Stimulated activated CD8-positive, alpha-beta memory T cell treated with anti-CD3 and anti-CD28 coated beads, Interleukin-12 subunit alpha, Interleukin-12 subunit beta, amount 100 ng/mL, for 24 hours (primary cell): ENCODE results near the gene RPS19.

Experiments
- DNase-seq: peaks from one replicate; pipeline ENCODE4 v3.0.0-alpha.2; 2020; ENCODE audit errors: extremely low read depth

Gene RPS19

GRCh38 chr19:41859618-41860418 lies at the start of gene RPS19:
TSS of gene RPS19 (plus strand) at chr19:41860255. CDS start at chr19:41860775, 520 bp downstream.
- DNase-seq = peak; percentile 92

- DNase-seq = no peak
These were observed 49.8 kb upstream of the RPS19 start for GRCh38 chr19:41810301-41810700.

GRCh38 chr19:41811036-41811435 lies 49.0 kb upstream of the RPS19 start:
- no peak for DNase-seq

- DNase-seq = no peak
These were observed 48.1 kb upstream of the RPS19 start for GRCh38 chr19:41811981-41812380.

GRCh38 chr19:41813911-41814310 lies 46.1 kb upstream of the RPS19 start:
- DNase-seq = no peak

GRCh38 chr19:41815301-41815700 lies 44.8 kb upstream of the RPS19 start:
- no peak for DNase-seq

- DNase-seq = no peak
These were observed 43.3 kb upstream of the RPS19 start for GRCh38 chr19:41816761-41817160.

GRCh38 chr19:41821003-41821735 lies 38.9 kb upstream of the RPS19 start:
- no peak for DNase-seq

- DNase-seq = no peak
These were observed 21.9 kb upstream of the RPS19 start for GRCh38 chr19:41837981-41838708.

GRCh38 chr19:41839211-41839610 lies 20.8 kb upstream of the RPS19 start:
- no peak for DNase-seq

GRCh38 chr19:41843371-41843770 lies 16.7 kb upstream of the RPS19 start:
- no peak for DNase-seq

GRCh38 chr19:41844601-41845000 lies 15.5 kb upstream of the RPS19 start, which contains the start of gene LYPD4:
TSS of gene LYPD4 (minus strand) at chr19:41844683. CDS start at chr19:41839285, 5,398 bp downstream.
- no peak for DNase-seq

GRCh38 chr19:41845001-41845050 lies 15.2 kb upstream of the RPS19 start, which contains the start of gene DMRTC2:
TSS of gene DMRTC2 (plus strand) at chr19:41845042. CDS start at chr19:41847429, 2,387 bp downstream.
- DNase-seq = no peak

- DNase-seq = no peak
These were observed 14.9 kb upstream of the RPS19 start for GRCh38 chr19:41845051-41845590.

GRCh38 chr19:41847351-41848105 lies 12.5 kb upstream of the RPS19 start:
- no peak for DNase-seq

- DNase-seq = no peak
These were observed 11.4 kb upstream of the RPS19 start for GRCh38 chr19:41848666-41849065.

GRCh38 chr19:41849067-41849466 lies 11.0 kb upstream of the RPS19 start:
- no peak for DNase-seq

GRCh38 chr19:41850381-41850780 lies 9.7 kb upstream of the RPS19 start:
- no peak for DNase-seq

GRCh38 chr19:41851456-41851855 lies 8.6 kb upstream of the RPS19 start:
- no peak for DNase-seq

GRCh38 chr19:41853344-41853743 lies 6.7 kb upstream of the RPS19 start:
- no peak for DNase-seq

GRCh38 chr19:41853768-41854167 lies 6.3 kb upstream of the RPS19 start:
- no peak for DNase-seq

GRCh38 chr19:41859213-41859617 lies 840 bp upstream of the RPS19 start:
- no peak for DNase-seq
